ENCODE measurements around the gene GRPR.

The GRPR gene

DNA sequence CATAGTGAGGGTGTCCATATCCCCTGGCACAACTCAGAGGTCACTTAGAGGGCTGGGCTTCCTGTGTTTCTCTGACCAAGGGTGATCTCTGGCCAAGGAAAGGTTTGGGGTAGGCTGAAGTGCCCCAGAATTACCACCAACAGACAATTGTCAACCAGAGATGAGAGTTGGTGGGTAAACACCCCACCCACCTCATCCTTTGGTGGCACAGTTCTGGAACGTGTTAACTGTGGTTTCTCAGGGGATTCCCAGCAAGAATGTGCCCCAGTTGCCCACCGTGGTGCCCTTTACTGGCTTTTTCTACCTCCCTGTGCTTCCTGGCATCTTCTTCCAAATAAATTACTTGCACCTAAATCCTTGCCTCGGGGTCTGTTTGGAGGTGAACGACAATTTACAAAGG is 17.1 kb downstream of the GRPR start:
- no peak for TF ChIP-seq REST (IDR thresholded peaks at IDR 0.05; ENCODE audit: insufficient read depth in 1 of 2, low read depth in 2 of 2, low read length in 2 of 2)
- no peak for TF ChIP-seq SIN3A (IDR thresholded peaks at IDR 0.05; ENCODE audit: borderline replicate concordance, insufficient read depth, low read length)
- no peak for TF ChIP-seq FOXP2 (optimal IDR thresholded peaks at IDR 0.05; ENCODE audit: borderline replicate concordance, extremely low read depth, extremely low read length, insufficient read depth)

DNA sequence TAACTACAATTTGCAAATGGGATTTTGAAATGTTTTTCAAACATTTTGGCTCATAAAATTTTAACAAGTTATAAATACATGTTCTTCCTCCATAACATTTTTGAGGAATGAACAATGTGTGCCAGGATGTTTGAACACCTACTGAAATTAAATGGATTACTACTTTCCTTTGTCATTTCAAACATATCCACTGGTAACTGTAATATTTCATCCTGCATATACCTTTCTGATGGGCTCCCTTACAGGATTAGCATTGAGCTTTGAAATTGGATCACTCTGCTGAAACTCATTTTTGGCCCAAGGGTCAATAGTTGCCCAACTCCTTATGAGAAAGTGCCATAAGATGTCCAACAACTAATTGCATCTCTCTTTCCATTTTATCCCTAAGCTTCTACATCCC is 17.6 kb downstream of the GRPR start:
- no peak for TF ChIP-seq FOXP2 (optimal IDR thresholded peaks at IDR 0.05; ENCODE audit: borderline replicate concordance, extremely low read depth, extremely low read length, insufficient read depth)
- TF ChIP-seq POLR2AphosphoS5 (IDR thresholded peaks at IDR 0.05; ENCODE audit: low read depth, low read length), result no peak
- TF ChIP-seq REST (IDR thresholded peaks at IDR 0.05; ENCODE audit: insufficient read depth in 1 of 2, low read depth in 2 of 2, low read length in 2 of 2), result no peak
- TF ChIP-seq SIN3A (IDR thresholded peaks at IDR 0.05; ENCODE audit: borderline replicate concordance, insufficient read depth, low read length), result no peak
- no peak for TF ChIP-seq TAF1 (IDR thresholded peaks at IDR 0.05; ENCODE audit: borderline replicate concordance, insufficient read depth, low read length)

DNA sequence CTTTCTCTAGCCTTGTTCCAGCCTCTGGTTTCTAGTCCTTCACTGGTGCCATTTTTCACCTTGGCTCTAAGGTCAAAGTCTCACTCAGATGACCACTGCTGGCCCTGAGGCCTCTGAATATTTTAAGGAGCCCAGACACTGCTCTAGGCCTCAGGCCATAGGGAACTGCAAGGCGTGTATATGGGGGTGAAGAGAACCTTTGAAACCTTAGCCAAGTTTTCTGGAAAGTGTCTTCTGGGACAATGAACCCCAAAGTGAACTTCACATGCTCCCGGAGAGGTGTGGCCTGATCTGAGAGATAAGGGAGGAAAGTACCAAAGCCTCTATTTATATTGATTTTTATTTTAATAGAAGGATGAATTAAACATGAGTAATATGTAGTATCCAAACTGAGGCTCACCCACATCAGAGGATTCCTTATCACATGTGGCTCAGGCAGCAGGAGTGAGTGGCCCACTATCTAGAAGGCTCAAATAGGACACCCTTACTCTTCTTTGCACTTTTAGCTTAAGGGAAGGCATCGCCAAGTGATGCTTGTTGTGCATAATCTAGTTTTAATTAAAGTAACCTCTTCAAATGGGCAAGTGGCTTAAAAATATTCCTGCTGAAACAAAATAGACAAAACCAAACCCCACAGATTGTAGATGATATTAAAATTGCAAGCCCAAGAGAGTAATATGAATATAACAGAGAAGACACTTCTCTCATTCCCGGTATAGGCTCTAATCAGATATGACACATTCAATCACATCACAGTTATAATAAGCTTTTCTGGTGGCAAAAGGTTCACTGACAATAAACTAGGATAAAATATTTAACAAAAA is 18.3 kb downstream of the GRPR start:
- TF ChIP-seq POLR2AphosphoS5 (IDR thresholded peaks at IDR 0.05; ENCODE audit: low read depth, low read length) (no peak), FOXP2 (optimal IDR thresholded peaks at IDR 0.05; ENCODE audit: borderline replicate concordance, extremely low read depth, extremely low read length, insufficient read depth) (no peak), REST (IDR thresholded peaks at IDR 0.05; ENCODE audit: insufficient read depth in 1 of 2, low read depth in 2 of 2, low read length in 2 of 2) (no peak), TAF1 (IDR thresholded peaks at IDR 0.05; ENCODE audit: borderline replicate concordance, insufficient read depth, low read length) (no peak), SIN3A (IDR thresholded peaks at IDR 0.05; ENCODE audit: borderline replicate concordance, insufficient read depth, low read length) (no peak)

GRCh38 chrX:16142246-16142558 is 18.8 kb downstream of the GRPR start:
- TF ChIP-seq POLR2AphosphoS5 (IDR thresholded peaks at IDR 0.05; ENCODE audit: low read depth, low read length) (no peak), SIN3A (IDR thresholded peaks at IDR 0.05; ENCODE audit: borderline replicate concordance, insufficient read depth, low read length) (no peak), TAF1 (IDR thresholded peaks at IDR 0.05; ENCODE audit: borderline replicate concordance, insufficient read depth, low read length) (no peak), FOXP2 (optimal IDR thresholded peaks at IDR 0.05; ENCODE audit: borderline replicate concordance, extremely low read depth, extremely low read length, insufficient read depth) (no peak), REST (IDR thresholded peaks at IDR 0.05; ENCODE audit: insufficient read depth in 1 of 2, low read depth in 2 of 2, low read length in 2 of 2) (no peak)
